Osteocyte (in vitro differentiated cells): Measurements from ENCODE around the gene GMDS. TPM values are rescaled to one million over a fixed set of nuclear protein-coding genes. Genes with fewer than 3 reads are reported as not detected.
"Not testable (repeated sequence)": the region's sequence is repeated elsewhere in the genome, so short reads cannot be mapped to it uniquely, and the experiment has no call there.

Experiments used
- DNase-seq: peaks from one replicate; pipeline ENCODE4 v3.0.0; 2021; ENCODE audit warnings: mixed read lengths; ENCODE audit not compliant: unreplicated experiment; ENCODE audit errors: extremely low spot score
- H3K27ac Mint-ChIP-seq: one replicate; pipeline ENCODE4 v1.8.0; 2021; ENCODE audit warnings: mild to moderate bottlenecking, mixed read lengths; ENCODE audit not compliant: unreplicated experiment
- H3K27me3 Mint-ChIP-seq: one replicate; pipeline ENCODE4 v1.8.0; 2021; ENCODE audit warnings: mixed read lengths; ENCODE audit not compliant: unreplicated experiment
- H3K36me3 Mint-ChIP-seq: one replicate; pipeline ENCODE4 v1.8.0; 2021; ENCODE audit warnings: mixed read lengths; ENCODE audit not compliant: unreplicated experiment
- H3K4me1 Mint-ChIP-seq: one replicate; pipeline ENCODE4 v1.8.0; 2021; ENCODE audit warnings: mixed read lengths; ENCODE audit not compliant: unreplicated experiment
- H3K4me3 Mint-ChIP-seq: one replicate; pipeline ENCODE4 v1.8.0; 2021; ENCODE audit warnings: mild to moderate bottlenecking, moderate library complexity, mixed read lengths; ENCODE audit not compliant: unreplicated experiment
- H3K9me3 Mint-ChIP-seq: one replicate; pipeline ENCODE4 v1.8.0; 2021; ENCODE audit warnings: mixed read lengths; ENCODE audit not compliant: unreplicated experiment
- CTCF ChIP-seq: fragments of 200-600 bp; sonication (generic); IDR thresholded peaks from 2 replicates; pipeline ENCODE4 v1.5.0; 2021; ENCODE audit warnings: antibody characterized with exemption, mild to moderate bottlenecking, moderate library complexity
- total RNA-seq: library from RNA; stranded (reverse); gene quantifications from 2 replicates; pipeline ENCODE4 v1.2.1, GENCODE V29; 2021

The GMDS gene
- total RNA-seq, 1 donor from 2014 or later, result 30.7 TPM

- DNase-seq, result no peak
- Mint-ChIP-seq H3K27ac (no peak overlapping the region), H3K4me1 (peaks cover 9% of the 10 kb centered on the region), H3K9me3 (peaks cover 5% of the 10 kb centered on the region), H3K27me3 (no peaks in the 10 kb centered on the region), H3K36me3 (peaks cover 5% of the 10 kb centered on the region), H3K4me3 (no peak overlapping the region)
- no peak for TF ChIP-seq CTCF
Measured at GRCh38 chr6:1850840-1851157, 394.6 kb downstream of the GMDS start.

GRCh38 chr6:1850121-1850839 lies 395.1 kb downstream of the GMDS start:
- H3K27ac Mint-ChIP-seq, result no peak overlapping the region
- H3K4me3 Mint-ChIP-seq, result no peak overlapping the region
- peaks cover 5% of the 10 kb centered on the region for H3K9me3 Mint-ChIP-seq
- peaks cover 4% of the 10 kb centered on the region for H3K4me1 Mint-ChIP-seq
- peaks cover 6% of the 10 kb centered on the region for H3K36me3 Mint-ChIP-seq
- H3K27me3 Mint-ChIP-seq, result no peaks in the 10 kb centered on the region
- TF ChIP-seq CTCF, result no peak
- DNase-seq, result no peak

- Mint-ChIP-seq H3K36me3 (peaks cover 6% of the 10 kb centered on the region), H3K27me3 (no peaks in the 10 kb centered on the region), H3K9me3 (peaks cover 5% of the 10 kb centered on the region), H3K4me1 (no peaks in the 10 kb centered on the region), H3K4me3 (no peak overlapping the region), H3K27ac (no peak overlapping the region)
- TF ChIP-seq CTCF, result no peak
- no peak for DNase-seq
Measured at GRCh38 chr6:1849691-1850090, 395.7 kb downstream of the GMDS start.

- peaks cover 5% of the 10 kb centered on the region for H3K9me3 Mint-ChIP-seq
- H3K36me3 Mint-ChIP-seq, result peaks cover 6% of the 10 kb centered on the region
- DNase-seq, result no peak
- no peak for TF ChIP-seq CTCF
- no peaks in the 10 kb centered on the region for H3K27me3 Mint-ChIP-seq
- H3K4me1 Mint-ChIP-seq, result no peaks in the 10 kb centered on the region
- H3K4me3 Mint-ChIP-seq, result no peak overlapping the region
- H3K27ac Mint-ChIP-seq, result no peak overlapping the region
Measured at GRCh38 chr6:1848752-1849151, 396.7 kb downstream of the GMDS start.

GRCh38 chr6:1846611-1847010 lies 398.8 kb downstream of the GMDS start:
- Mint-ChIP-seq H3K9me3 (peaks cover 5% of the 10 kb centered on the region), H3K27ac (no peak overlapping the region), H3K4me3 (no peak overlapping the region), H3K36me3 (peaks cover 6% of the 10 kb centered on the region), H3K27me3 (no peaks in the 10 kb centered on the region), H3K4me1 (no peaks in the 10 kb centered on the region)
- no peak for TF ChIP-seq CTCF
- DNase-seq, result no peak

GRCh38 chr6:1845543-1845942 lies 399.9 kb downstream of the GMDS start:
- H3K27ac Mint-ChIP-seq, H3K4me1 Mint-ChIP-seq, H3K36me3 Mint-ChIP-seq, H3K9me3 Mint-ChIP-seq, DNase-seq, H3K4me3 Mint-ChIP-seq, H3K27me3 Mint-ChIP-seq: not testable (repeated sequence)
